ENCODE results near the gene ARL6. TPM values are rescaled to one million over a fixed set of nuclear protein-coding genes. Genes with fewer than 3 reads are reported as not detected.

ARL6 gene
- total and polyA plus RNA-seq, 9 of the 15 experiments (the other 6 are each of a cell fraction or from before 2014, with no cell fraction given): 0.91 to 2.9 (median 2.3) TPM

GRCh38 chr3:97764407-97765238 lies at the start of gene ARL6 (continued):
- TF ChIP-seq RFX5 (IDR thresholded peaks at IDR 0.05; ENCODE audit: low read depth, low read length) (no peak), RBBP5 (IDR thresholded peaks at IDR 0.05; ENCODE audit: borderline replicate concordance, insufficient read depth, low read length, poor library complexity, severe bottlenecking) (peak; percentile 66), RBM25 (IDR thresholded peaks at IDR 0.05; ENCODE audit: low read depth, low read length, severe bottlenecking) (no peak), HMGN3 (IDR thresholded peaks at IDR 0.05; ENCODE audit: borderline replicate concordance, extremely low read depth, insufficient read length, low read depth, low read length) (no peak), HMBOX1 (IDR thresholded peaks at IDR 0.05) (no peak), THAP12 (CRISPR knock-in tag; IDR thresholded peaks at IDR 0.05) (no peak), ZBTB17 (CRISPR knock-in tag; IDR thresholded peaks at IDR 0.05) (0 out of 2 replicates have a peak, but pooled peaks have one; percentile 27), RB1 (IDR thresholded peaks at IDR 0.05; ENCODE audit: low read depth) (no peak), BMI1 (IDR thresholded peaks at IDR 0.05; ENCODE audit: low read length) (peak; percentile 76), CTBP1 (IDR thresholded peaks at IDR 0.05; ENCODE audit: borderline replicate concordance) (peak; percentile 48; the same call in 1 of the 2 replicates), ZNF778 (CRISPR knock-in tag; IDR thresholded peaks at IDR 0.05) (no peak), MEF2D (tag; conservative IDR thresholded peaks at IDR 0.05; ENCODE audit: low read depth) (no peak), ZNF143 (CRISPR knock-in tag; IDR thresholded peaks at IDR 0.05) (peak; percentile 79), ZNF212 (CRISPR knock-in tag; IDR thresholded peaks at IDR 0.05) (no peak), CBX1 (IDR thresholded peaks at IDR 0.05; ENCODE audit: low read depth) (no peak), LCOR (CRISPR knock-in tag; IDR thresholded peaks at IDR 0.05) (0 out of 2 replicates have a peak, but pooled peaks have one; percentile 38), CXXC5 (CRISPR knock-in tag; IDR thresholded peaks at IDR 0.05) (peak; percentile 55), ZNF445 (CRISPR knock-in tag; IDR thresholded peaks at IDR 0.05; ENCODE audit: low read depth) (no peak; the same call in 1 of the 2 replicates), PHTF2 (CRISPR knock-in tag; IDR thresholded peaks at IDR 0.05) (no peak), SP1 (CRISPR knock-in tag; IDR thresholded peaks at IDR 0.05) (no peak), MTF1 (CRISPR knock-in tag; IDR thresholded peaks at IDR 0.05; ENCODE audit: borderline replicate concordance) (no peak)
